Tibial nerve (tissue), 3 donors: ENCODE data around the gene PRELID1.

ENCODE experiments used
- POLR2A ChIP-seq, 2 donors: fragments of 450-650 bp; IDR thresholded peaks; one replicate each; pipeline ENCODE4 v1.6.1; 2017; ENCODE audit warnings: antibody characterized with exemption in 2 of 2, mild to moderate bottlenecking in 2 of 2, moderate library complexity in 2 of 2
- TF ChIP-seq, protein P1 (sequence below), 5 experiments: fragments of 200-600 bp in 3 of 5; fragments of 450-650 bp in 2 of 5; sonication (generic) in 3 of 5; IDR thresholded peaks; one replicate each; pipeline ENCODE4 v1.5.1; 2016 to 2019; ENCODE audit warnings: antibody characterized with exemption in 5 of 5, mild to moderate bottlenecking in 3 of 5, moderate library complexity in 2 of 5

DNA sequence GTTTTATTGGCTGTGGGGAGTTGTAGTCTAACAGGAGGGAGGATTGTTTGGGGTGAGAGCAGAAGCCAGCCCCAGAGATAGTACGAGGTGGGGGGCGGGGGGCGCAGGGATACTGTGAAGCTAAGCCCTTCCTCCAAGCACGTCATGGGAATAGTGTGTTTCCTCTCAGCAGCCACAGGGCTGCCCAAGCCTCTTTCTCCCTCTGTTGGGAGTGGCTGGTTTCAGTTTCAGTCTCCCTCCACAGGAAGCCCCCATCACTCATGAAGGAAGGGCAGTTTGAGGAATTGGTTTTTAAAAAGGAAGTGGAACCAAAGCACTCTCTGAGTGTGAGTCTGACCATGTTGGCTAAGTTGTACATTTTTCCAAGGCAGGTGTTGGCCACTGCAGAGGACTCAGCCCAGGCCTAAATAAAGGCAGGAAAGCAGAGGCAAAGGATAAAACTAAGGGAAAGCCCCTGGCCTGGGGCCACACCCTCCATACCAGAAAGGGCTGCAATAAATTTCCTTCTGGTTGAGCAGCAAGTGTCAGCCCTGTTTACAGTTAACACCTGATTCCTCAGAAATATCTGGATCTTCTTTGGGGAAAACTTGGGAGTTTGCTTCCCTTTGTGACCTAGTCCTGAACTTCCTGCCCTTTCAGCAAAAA lies 3.2 kb upstream of the PRELID1 start:
- TF ChIP-seq, protein P1, sequence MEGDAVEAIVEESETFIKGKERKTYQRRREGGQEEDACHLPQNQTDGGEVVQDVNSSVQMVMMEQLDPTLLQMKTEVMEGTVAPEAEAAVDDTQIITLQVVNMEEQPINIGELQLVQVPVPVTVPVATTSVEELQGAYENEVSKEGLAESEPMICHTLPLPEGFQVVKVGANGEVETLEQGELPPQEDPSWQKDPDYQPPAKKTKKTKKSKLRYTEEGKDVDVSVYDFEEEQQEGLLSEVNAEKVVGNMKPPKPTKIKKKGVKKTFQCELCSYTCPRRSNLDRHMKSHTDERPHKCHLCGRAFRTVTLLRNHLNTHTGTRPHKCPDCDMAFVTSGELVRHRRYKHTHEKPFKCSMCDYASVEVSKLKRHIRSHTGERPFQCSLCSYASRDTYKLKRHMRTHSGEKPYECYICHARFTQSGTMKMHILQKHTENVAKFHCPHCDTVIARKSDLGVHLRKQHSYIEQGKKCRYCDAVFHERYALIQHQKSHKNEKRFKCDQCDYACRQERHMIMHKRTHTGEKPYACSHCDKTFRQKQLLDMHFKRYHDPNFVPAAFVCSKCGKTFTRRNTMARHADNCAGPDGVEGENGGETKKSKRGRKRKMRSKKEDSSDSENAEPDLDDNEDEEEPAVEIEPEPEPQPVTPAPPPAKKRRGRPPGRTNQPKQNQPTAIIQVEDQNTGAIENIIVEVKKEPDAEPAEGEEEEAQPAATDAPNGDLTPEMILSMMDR (IDR thresholded peaks at IDR 0.05), result peak in 2 of 5 experiments; percentile 10 to 20
- no peak for TF ChIP-seq POLR2A (IDR thresholded peaks at IDR 0.05)
